Activated CD4-positive, alpha-beta T cell treated with anti-CD3 and anti-CD28 coated beads for 24 hours (primary cell): ENCODE results near the gene TTLL5.

Experiments used
- DNase-seq, 2 donors: peaks; one replicate each; pipeline ENCODE4 v3.0.0-alpha.2; 2020; ENCODE audit warnings: low read depth in 2 of 2

The TTLL5 gene

GRCh38 chr14:75861161-75861621 is 200.1 kb downstream of the TTLL5 start:
- no peak for DNase-seq

GRCh38 chr14:75863221-75863620 is 202.2 kb downstream of the TTLL5 start:
- no peak for DNase-seq

- DNase-seq = no peak
Observed at GRCh38 chr14:75864352-75864751, 203.3 kb downstream of the TTLL5 start.

- DNase-seq = no peak
Observed at GRCh38 chr14:75865531-75865930, 204.5 kb downstream of the TTLL5 start.

GRCh38 chr14:75866970-75867369 is 205.9 kb downstream of the TTLL5 start:
- DNase-seq = no peak

- DNase-seq = no peak
Observed at GRCh38 chr14:75871181-75871880, 210.3 kb downstream of the TTLL5 start.

- DNase-seq = no peak
Observed at GRCh38 chr14:75875958-75876357, 214.9 kb downstream of the TTLL5 start.

GRCh38 chr14:75876530-75876929 is 215.5 kb downstream of the TTLL5 start:
- no peak for DNase-seq

- no peak for DNase-seq
Observed at GRCh38 chr14:75877292-75877691, 216.2 kb downstream of the TTLL5 start.

- no peak for DNase-seq
Observed at GRCh38 chr14:75877884-75878283, 216.8 kb downstream of the TTLL5 start.

GRCh38 chr14:75879031-75879430 is 218.0 kb downstream of the TTLL5 start:
- no peak for DNase-seq

GRCh38 chr14:75880512-75880911 is 219.5 kb downstream of the TTLL5 start:
- DNase-seq = no peak

- no peak for DNase-seq
Observed at GRCh38 chr14:75881994-75882393, 220.9 kb downstream of the TTLL5 start.

GRCh38 chr14:75884198-75884611 is 223.2 kb downstream of the TTLL5 start:
- no peak for DNase-seq

- no peak for DNase-seq
Observed at GRCh38 chr14:75885829-75886228, 224.8 kb downstream of the TTLL5 start.

GRCh38 chr14:75886636-75887348 is 225.7 kb downstream of the TTLL5 start:
- no peak for DNase-seq

- no peak for DNase-seq
Observed at GRCh38 chr14:75888945-75889344, 227.9 kb downstream of the TTLL5 start.

- DNase-seq = no peak
Observed at GRCh38 chr14:75896341-75896740, 235.3 kb downstream of the TTLL5 start.

GRCh38 chr14:75904311-75904710 is 243.3 kb downstream of the TTLL5 start:
- no peak for DNase-seq

- DNase-seq = no peak
Observed at GRCh38 chr14:75905147-75905904, 244.3 kb downstream of the TTLL5 start.

- no peak for DNase-seq
Observed at GRCh38 chr14:75906228-75906627, 245.2 kb downstream of the TTLL5 start.

GRCh38 chr14:75906680-75907280 is 245.7 kb downstream of the TTLL5 start:
- peak; percentile 54 to 67 for DNase-seq
